Fibroblast of the aortic adventitia (primary cell): Measurements from ENCODE around the gene TUT4. TPM values are rescaled to one million over a fixed set of nuclear protein-coding genes. Genes with fewer than 3 reads are reported as not detected.

Source experiments
- DNase-seq: peaks from one replicate; pipeline ENCODE4 v3.0.0-alpha.2; 2010; ENCODE audit warnings: low read depth
- H3K4me3 ChIP-seq: 2 replicates; pipeline ENCODE4 v1.5.1; 2011; ENCODE audit warnings: low read depth, mild to moderate bottlenecking, control low read depth, low read length, moderate library complexity
- CTCF ChIP-seq: IDR thresholded peaks from 2 replicates; pipeline ENCODE4 v1.5.1; 2011; ENCODE audit warnings: mild to moderate bottlenecking, low read length, control low read depth, inconsistent platforms; ENCODE audit not compliant: insufficient read depth
- total RNA-seq: library from RNA; depleted of rRNA; stranded (reverse); fragments of >200 nt; gene quantifications from 2 replicates; pipeline ENCODE4 v1.2.3, GENCODE V29; 2012; ENCODE audit warnings: low replicate concordance

TUT4 gene
- total RNA-seq, 1 donor = 42.5 TPM

GRCh38 chr1:52393174-52393573 lies 159.7 kb downstream of the TUT4 start:
- DNase-seq = no peak
- no peak for TF ChIP-seq CTCF
- no peak overlapping the region for H3K4me3 ChIP-seq

GRCh38 chr1:52386458-52386857 lies 166.4 kb downstream of the TUT4 start:
- no peak overlapping the region for H3K4me3 ChIP-seq
- no peak for TF ChIP-seq CTCF
- no peak for DNase-seq

- DNase-seq = no peak
- H3K4me3 ChIP-seq = no peak overlapping the region
- no peak for TF ChIP-seq CTCF
Observed at GRCh38 chr1:52385376-52385775, 167.5 kb downstream of the TUT4 start.

Other genes with a start within 250 kb of the TUT4 start
- 25.5 and 26.4 TPM in 2 replicates for gene CC2D1B, start 186.9 kb downstream of the TUT4 start, total RNA-seq
- gene ORC1, start 148.7 kb downstream of the TUT4 start, total RNA-seq = 0.49 and 12.6 TPM in 2 replicates
- gene PRPF38A, start 148.5 kb downstream of the TUT4 start, total RNA-seq = 8.7 and 12.4 TPM in 2 replicates
- 10.8 and 31.0 TPM in 2 replicates for gene GPX7, start 49.3 kb upstream of the TUT4 start, total RNA-seq
- not detected in 2 replicates for gene SHISAL2A, start 80.1 kb upstream of the TUT4 start, total RNA-seq
- 15.2 and 15.7 TPM in 2 replicates for gene COA7, start 145.3 kb upstream of the TUT4 start, total RNA-seq
- gene ZYG11B, start 173.4 kb upstream of the TUT4 start, total RNA-seq = 36.7 and 59.7 TPM in 2 replicates